ENCODE measurements around the gene MS4A10.

DNA sequence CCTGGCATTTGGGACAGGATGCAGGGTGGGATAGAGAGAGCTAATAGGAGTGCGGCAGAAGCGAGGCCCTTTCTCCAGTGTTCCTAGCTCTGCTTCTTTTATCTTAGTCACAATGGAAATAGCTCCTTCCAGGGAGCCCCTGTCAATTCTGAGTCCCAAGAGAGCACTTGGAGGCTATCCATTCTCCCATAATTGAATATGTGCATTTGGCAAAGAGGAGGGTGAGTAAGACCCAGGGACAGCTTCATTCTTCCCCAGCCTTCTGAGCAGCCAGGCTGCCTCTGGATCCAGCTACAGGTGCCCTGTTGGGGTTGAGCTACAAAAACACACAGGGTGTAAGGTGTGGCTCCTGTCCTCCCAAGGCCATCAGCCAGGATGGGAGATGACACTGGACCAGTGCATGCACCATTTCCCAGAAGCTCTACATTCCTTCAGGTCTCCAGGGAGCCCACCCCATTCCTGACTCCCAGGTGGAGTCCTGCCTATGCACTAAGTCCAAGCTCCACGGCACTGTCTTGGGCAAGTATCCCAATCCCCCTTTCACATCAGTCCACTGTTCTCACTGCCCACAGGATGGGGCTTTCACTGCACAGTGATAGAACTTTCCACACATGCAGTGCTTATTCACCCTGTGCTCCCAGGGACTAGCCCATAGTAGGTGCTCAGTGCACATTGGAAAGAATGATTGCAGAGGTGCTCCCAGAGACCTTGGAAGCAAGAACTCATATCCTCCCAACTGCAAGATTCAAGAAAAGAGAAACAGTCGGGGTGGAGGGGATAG is 6.2 kb downstream of the MS4A10 start:
- TF ChIP-seq, protein P1, sequence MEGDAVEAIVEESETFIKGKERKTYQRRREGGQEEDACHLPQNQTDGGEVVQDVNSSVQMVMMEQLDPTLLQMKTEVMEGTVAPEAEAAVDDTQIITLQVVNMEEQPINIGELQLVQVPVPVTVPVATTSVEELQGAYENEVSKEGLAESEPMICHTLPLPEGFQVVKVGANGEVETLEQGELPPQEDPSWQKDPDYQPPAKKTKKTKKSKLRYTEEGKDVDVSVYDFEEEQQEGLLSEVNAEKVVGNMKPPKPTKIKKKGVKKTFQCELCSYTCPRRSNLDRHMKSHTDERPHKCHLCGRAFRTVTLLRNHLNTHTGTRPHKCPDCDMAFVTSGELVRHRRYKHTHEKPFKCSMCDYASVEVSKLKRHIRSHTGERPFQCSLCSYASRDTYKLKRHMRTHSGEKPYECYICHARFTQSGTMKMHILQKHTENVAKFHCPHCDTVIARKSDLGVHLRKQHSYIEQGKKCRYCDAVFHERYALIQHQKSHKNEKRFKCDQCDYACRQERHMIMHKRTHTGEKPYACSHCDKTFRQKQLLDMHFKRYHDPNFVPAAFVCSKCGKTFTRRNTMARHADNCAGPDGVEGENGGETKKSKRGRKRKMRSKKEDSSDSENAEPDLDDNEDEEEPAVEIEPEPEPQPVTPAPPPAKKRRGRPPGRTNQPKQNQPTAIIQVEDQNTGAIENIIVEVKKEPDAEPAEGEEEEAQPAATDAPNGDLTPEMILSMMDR (IDR thresholded peaks at IDR 0.05), result no peak
- TF ChIP-seq POLR2A (IDR thresholded peaks at IDR 0.05), result no peak

Measured in breast epithelium (tissue), 3 donors.